ENCODE results near the gene BLTP3B. TPM values are rescaled to one million over a fixed set of nuclear protein-coding genes. Genes with fewer than 3 reads are reported as not detected.
"Not testable (repeated sequence)": the region's sequence is repeated elsewhere in the genome, so short reads cannot be mapped to it uniquely, and the experiment has no call there.

The BLTP3B gene, protein sequence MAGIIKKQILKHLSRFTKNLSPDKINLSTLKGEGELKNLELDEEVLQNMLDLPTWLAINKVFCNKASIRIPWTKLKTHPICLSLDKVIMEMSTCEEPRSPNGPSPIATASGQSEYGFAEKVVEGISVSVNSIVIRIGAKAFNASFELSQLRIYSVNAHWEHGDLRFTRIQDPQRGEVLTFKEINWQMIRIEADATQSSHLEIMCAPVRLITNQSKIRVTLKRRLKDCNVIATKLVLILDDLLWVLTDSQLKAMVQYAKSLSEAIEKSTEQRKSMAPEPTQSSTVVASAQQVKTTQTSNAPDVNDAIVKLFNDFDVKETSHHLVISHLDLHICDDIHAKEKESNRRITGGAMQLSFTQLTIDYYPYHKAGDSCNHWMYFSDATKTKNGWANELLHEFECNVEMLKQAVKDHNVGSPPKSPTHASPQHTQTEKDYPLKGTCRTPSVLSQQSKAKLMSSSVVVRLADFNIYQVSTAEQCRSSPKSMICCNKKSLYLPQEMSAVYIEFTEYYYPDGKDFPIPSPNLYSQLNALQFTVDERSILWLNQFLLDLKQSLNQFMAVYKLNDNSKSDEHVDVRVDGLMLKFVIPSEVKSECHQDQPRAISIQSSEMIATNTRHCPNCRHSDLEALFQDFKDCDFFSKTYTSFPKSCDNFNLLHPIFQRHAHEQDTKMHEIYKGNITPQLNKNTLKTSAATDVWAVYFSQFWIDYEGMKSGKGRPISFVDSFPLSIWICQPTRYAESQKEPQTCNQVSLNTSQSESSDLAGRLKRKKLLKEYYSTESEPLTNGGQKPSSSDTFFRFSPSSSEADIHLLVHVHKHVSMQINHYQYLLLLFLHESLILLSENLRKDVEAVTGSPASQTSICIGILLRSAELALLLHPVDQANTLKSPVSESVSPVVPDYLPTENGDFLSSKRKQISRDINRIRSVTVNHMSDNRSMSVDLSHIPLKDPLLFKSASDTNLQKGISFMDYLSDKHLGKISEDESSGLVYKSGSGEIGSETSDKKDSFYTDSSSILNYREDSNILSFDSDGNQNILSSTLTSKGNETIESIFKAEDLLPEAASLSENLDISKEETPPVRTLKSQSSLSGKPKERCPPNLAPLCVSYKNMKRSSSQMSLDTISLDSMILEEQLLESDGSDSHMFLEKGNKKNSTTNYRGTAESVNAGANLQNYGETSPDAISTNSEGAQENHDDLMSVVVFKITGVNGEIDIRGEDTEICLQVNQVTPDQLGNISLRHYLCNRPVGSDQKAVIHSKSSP (N-terminal part only)
- polyA plus RNA-seq (ENCODE audit: insufficient read length): 15.1 TPM

DNA sequence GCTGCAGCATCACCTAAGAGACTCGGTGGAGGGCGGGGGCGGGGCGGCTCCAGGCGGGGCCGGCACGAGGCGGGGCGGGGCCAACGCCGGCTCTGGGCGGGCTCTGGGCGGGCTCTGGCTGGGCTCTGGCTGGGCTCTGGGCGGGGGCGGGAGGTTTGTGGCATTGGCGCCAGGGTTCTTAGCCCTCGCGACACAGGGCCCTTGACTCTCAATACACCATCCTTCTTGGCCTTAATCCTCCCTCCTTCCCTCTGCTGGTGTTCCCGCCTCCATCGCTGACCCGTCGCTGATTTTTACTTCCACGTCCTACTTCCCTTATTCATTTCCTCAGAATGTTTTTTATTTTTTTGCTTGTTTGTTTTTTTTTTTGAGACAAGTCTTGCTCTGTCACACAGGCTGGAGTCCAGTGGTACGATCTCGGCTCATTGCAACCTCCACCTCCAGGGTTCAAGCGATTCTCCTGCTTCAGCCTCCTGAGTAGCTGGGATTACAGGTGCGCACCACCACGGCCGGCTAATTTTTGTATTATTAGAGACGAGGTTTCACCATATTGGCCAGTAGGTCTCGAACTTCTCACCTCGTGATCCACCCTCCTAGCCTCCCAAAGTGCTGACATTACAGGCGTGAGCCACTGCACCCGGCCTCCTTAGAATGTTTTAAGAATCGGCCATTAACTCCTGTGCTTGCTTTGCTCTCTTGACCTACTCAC lies at the start of gene BLTP3B:
BLTP3B (minus strand) TSS at position 24 of the 709 bp plus-strand sequence. CDS start 239 bp downstream, outside the sequence.
- no peak for DNase-seq (ENCODE audit: low read depth)

DNA sequence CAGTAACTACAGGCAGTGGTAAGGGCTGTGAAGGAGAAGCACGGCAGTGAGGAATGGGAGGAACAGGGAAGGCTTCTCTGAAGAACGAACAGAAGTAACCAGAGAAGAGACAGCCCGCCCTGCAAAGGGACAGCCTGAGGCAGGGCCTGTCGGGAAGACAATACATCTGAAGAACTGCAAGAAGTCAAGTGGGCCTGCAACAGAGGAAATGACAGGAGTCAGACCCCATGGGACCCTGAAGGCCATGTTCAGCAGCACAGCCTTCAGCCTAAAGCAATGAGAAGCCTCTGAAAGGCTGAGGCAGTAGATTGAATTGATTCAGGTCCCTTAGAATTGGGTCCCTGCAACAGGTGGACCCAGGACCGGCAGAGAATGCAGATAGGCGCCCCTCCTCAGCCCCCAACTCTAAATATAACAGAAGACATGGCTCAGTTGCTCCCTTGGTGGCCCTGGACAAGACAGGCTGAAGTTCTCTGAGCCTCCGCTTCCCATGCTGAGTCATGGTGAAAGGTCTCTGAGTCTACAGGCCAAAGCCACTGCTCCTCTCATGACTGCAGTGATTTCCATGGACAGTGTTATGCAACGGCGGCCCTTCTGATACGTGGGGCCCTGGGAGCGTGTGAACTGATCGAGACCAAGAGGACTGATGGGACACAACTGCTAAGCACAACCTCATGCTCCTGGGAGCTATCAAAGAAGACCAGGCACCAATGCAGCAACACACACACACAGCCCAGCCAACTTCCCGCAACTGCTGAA lies 47.1 kb upstream of the BLTP3B start:
- no peak for DNase-seq (ENCODE audit: low read depth)

DNA sequence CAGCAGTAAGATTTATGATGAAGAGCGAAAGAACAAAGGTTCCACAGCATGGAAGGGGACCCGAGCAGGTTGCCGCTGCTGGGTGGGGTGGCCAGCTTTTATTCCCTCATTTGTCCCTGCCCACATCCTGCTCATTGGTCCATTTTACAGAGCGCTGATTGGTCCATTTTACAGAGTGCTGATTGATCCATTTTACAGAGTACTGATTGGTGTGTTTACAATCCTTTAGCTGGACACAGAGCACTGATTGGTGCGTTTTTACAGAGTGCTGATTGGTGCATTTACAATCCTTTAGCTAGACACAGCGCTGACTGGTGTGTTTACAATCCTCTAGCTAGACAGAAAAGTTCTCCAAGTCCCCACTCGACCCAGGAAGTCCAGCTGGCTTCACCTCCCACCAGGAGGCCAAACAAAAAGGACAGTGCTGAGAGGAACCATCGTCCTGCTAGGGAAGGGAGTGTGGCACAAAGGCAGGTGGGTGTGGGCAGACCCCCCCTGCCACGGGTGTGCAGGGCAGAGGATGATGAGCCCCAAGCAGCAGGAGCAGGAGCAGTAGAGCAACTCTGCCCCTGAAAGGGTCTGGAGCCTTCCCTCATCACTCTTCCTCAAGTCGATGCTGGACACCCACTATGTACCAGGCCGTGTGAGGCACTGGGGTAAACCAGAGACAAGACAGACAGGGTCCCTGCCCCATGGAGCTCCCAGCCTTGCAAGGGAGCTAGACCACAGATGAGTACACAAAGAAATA lies 46.4 kb upstream of the BLTP3B start:
- not testable (repeated sequence) for DNase-seq (ENCODE audit: low read depth)

- no peak for DNase-seq (ENCODE audit: low read depth)
Measured at GRCh38 chr12:100187857-100188519, 45.3 kb upstream of the BLTP3B start.

DNA sequence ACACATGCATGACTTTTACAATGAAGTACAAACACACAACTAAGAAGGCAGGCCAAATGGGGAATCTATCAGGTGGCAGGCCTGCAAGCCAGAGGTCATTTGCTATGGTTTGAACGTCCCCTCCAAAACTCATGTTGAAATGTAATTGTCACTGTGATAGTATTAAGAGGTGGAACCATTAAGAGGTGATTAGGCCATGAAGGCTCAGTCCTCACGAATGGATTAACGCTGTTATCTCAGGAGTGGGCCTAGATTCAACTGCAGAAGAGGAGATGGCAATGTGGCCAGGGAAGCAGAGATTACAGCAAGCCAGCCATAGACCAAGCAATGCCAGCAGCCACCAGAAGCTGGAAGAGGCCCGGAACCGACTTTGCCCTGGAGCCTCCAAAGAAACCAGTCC lies 44.4 kb upstream of the BLTP3B start:
- no peak for DNase-seq (ENCODE audit: low read depth)

GRCh38 chr12:100186071-100186470 lies 43.4 kb upstream of the BLTP3B start:
- DNase-seq (ENCODE audit: low read depth): no peak

DNA sequence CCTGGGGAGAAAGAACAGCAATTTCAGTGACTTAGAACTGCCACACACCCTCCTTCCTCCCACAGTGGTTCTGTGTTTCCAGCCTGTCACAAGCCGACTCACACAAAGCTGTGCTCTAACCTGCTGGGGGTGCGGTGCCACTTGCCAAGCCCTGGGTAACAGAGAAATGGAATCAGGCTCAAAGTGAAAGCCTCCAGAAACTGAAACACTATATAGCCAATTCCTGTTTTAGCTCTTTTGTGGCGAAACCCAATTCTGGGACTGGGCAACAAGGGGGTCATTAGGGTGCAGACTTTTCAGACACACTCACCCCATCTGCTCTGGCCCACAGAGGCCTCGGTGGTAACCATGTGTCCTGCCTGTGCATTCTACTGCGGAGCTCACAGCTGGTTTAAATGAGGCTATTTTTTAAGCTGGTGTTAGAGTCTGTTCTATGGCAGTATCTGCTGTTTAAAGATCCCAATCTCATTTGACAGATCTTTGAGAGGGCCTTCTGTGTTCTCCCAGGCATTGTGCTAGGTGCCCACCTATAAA lies 42.8 kb upstream of the BLTP3B start:
- no peak for DNase-seq (ENCODE audit: low read depth)

DNA sequence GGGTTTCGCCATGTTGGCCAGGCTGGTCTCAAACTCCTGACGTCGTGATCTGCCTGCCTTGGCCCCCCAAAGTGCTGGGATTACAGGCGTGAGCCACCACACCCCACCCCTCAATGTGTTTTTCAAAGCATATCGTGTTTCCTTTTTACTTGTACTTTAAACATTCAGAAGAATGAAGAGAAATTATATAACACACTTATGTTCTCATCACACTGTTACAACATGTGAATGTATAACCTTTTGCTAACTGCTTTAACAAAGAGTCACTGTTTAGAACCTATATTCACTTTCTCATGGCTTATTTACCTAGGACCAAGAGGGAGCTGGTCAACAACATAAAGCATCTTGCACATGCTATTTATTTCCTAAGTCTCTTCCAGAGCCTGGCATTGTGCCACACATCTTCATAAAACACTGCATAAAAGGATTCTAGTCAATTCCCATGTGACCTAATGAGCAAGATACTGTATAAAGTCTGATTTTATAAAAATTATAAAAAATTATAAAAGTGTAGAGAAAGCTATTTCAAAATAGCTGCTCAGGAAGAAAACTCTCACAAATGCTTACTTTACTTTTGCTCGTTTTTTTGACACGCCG lies 42.0 kb upstream of the BLTP3B start:
- no peak for DNase-seq (ENCODE audit: low read depth)

DNA sequence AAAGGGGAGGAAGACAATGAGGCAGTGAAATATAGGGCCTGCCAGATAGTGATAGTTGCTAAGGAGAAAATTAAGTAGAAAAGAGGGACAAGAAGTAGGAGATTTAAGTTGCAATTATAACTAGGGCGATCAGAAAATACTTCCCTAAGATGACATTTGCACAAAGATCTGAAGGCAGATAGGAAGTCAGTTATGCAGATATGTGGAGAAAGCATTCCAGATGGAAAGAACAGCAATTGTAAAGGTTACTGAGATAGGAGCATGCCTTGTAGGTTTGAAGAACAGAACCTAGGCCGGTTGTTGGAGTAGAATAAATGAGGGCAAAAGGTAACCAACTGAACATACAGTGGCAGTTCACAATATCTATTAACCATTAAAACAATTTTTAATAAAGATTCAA lies 36.6 kb upstream of the BLTP3B start:
- no peak for DNase-seq (ENCODE audit: low read depth)

DNA sequence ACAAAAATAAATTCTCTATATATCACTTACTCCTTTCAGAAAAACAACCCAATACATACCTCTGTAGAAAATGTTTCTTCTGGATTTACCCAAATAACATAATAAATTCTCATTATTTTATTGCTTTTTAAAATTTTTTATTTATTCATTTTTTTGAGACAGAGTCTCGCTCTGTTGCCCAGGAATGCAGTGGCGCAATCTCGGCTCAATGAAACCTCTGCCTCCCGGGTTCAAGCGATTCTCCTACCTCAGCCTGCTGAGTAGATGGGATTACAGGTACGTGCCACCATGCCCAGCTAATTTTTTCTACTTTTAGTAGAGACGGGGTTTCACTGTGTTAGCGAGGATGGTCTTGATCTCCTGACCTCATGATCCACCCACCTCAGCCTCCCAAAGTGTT lies 33.8 kb upstream of the BLTP3B start:
- DNase-seq (ENCODE audit: low read depth): not testable (repeated sequence)

DNA sequence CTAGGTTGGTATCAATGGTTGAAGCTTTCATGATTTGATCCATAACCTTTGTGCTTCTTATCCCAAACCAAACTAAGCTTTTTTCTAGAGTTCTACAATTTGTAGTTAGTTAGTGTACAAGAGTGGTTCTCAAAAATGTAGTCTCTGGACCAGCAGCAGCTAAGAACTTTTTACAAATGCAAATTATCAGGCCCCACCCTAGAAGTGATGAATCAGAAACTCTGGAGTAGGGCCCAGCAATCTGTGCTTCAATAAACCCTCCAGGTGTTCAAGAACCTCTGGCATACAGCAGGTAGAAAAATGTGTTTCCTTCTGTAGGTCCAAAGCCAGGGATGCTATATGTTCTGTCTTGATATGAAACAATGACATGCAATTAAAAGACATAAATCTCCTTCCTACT lies 31.8 kb upstream of the BLTP3B start:
- DNase-seq (ENCODE audit: low read depth): no peak

- no peak for DNase-seq (ENCODE audit: low read depth)
Measured at GRCh38 chr12:100173111-100173510, 30.4 kb upstream of the BLTP3B start.

- DNase-seq (ENCODE audit: low read depth): no peak
Measured at GRCh38 chr12:100171248-100171647, 28.6 kb upstream of the BLTP3B start.

- no peak for DNase-seq (ENCODE audit: low read depth)
Measured at GRCh38 chr12:100170313-100170858, 27.7 kb upstream of the BLTP3B start.

DNA sequence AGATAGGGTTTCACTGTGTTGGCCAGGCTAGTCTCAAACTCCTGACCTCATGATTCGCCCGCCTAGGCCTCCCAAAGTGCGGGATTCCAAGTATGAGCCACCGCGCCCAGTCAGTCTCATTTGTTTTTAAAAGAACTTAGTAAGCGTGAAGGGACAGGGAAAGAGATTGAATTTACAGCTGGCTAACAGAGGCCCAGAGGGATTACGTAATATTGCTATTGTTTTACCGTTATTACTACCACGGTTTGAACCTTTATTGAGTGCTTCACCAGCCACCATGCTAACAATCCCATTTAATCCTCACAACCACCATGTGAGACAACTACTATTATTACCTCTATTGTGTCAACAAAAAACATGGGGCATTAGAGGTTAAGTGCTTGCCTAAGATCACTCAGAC lies 26.7 kb upstream of the BLTP3B start:
- no peak for DNase-seq (ENCODE audit: low read depth)

- no peak for DNase-seq (ENCODE audit: low read depth)
Measured at GRCh38 chr12:100168562-100168961, 25.9 kb upstream of the BLTP3B start.

DNA sequence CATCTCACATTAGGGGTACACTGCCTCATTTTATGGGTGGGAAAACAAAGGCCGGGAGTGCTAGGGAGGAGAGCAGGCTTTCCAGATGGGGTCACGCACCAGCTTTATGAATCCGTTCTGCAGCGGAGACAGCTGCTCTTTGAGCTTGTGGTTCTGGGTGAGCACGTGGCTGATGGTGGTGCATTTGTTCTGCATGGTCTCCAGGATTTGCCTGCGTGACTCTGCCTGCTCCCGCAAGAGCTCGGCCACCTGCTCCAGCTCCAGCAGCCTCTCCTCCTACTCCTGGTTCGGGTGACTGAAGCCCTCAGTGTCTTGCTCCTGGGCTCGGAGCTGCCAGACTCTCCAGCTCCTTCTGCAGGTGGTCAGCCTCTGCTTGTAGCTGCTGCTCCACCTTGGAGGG lies 23.6 kb upstream of the BLTP3B start:
- no peak for DNase-seq (ENCODE audit: low read depth)

- DNase-seq (ENCODE audit: low read depth): no peak
Measured at GRCh38 chr12:100165356-100165755, 22.7 kb upstream of the BLTP3B start.
